Psoas muscle (tissue), 8 donors: Measurements from ENCODE around the gene SMS. TPM values are rescaled to one million over a fixed set of nuclear protein-coding genes. Genes with fewer than 3 reads are reported as not detected.

ENCODE experiments used
- ATAC-seq, 4 donors: fragments of 200-7000 bp; cut with Tn5 transposase; one replicate each; pipeline ENCODE4 v1.9.1; 2020; ENCODE audit warnings: moderate library complexity in 3 of 4, mild to moderate bottlenecking in 2 of 4
- DNase-seq, 2 donors: peaks; one replicate each; pipeline ENCODE4 v3.0.0-alpha.2; 2020
- H3K27ac ChIP-seq: fragments of 200-600 bp; one replicate; pipeline ENCODE4 v1.8.0; 2022
- H3K27me3 ChIP-seq, 3 donors: fragments of 200-600 bp in 1 of 3; one replicate each; pipeline versions ENCODE4 v1.6.1 to v1.8.0; 2013 to 2022; ENCODE audit warnings: low read length in 2 of 3, mild to moderate bottlenecking in 2 of 3, moderate library complexity in 1 of 3; ENCODE audit not compliant: insufficient read depth in 3 of 3
- H3K36me3 ChIP-seq, 2 donors: fragments of 200-600 bp in 1 of 2; one replicate each; pipeline versions ENCODE4 v1.6.1 to v1.8.0; 2013 to 2022; ENCODE audit warnings: low read depth in 1 of 2, mild to moderate bottlenecking in 1 of 2, moderate library complexity in 1 of 2; ENCODE audit not compliant: insufficient read depth in 1 of 2
- H3K4me1 ChIP-seq: fragments of 200-600 bp; one replicate; pipeline ENCODE4 v1.8.0; 2022
- H3K4me3 ChIP-seq: fragments of 200-600 bp; one replicate; pipeline ENCODE4 v1.8.0; 2022; ENCODE audit warnings: mild to moderate bottlenecking
- H3K9me3 ChIP-seq: fragments of 200-600 bp; one replicate; pipeline ENCODE4 v1.8.0; 2022
- CTCF ChIP-seq: fragments of 200-600 bp; IDR thresholded peaks from one replicate; pipeline ENCODE4 v1.8.0; 2022; ENCODE audit warnings: antibody characterized with exemption
- WGBS, 3 donors: extraction: QIAGEN DNeasy Blood & Tissue Kit; methylation state at CpG; one replicate each; pipeline versions ENCODE4 v1.1.6 to v1.1.7; 2013; 5-methylcytosine and 5-hydroxymethylcytosine counted together
- intact Hi-C, 2 donors: fragments of 100-400 bp; cut with DNase I; formaldehyde crosslinking; loops; one replicate each; pipeline versions ENCODE4 v1.11.0 to v1.14.2; 2022
- polyA plus RNA-seq, 3 donors: library from polyadenylated mRNA; stranded (reverse); fragments of 200-250 nt; gene quantifications; one replicate each; pipeline ENCODE4 v1.2.3, GENCODE V29; 2013
- total RNA-seq, 4 donors: library from RNA; stranded (reverse); fragmentation: NEBNext Ultra II Directional in 2 of 4; extraction: Animal tissue kit (Norgen Biotek cat#: 25700) in 2 of 4; gene quantifications; one replicate each; pipeline versions ENCODE4 v1.2.1 to v1.2.4, GENCODE V29; 2021 to 2023
- donor health status: healthy with polysubstance abuse.
- donor health status: DM: no; HTN: no; CAD: no; lungs with moderate emphysema.
- donor health status: Bipolar disorder and iron deficiency.
- donor health status: healthy.
- donor health status: DM: yes; HTN: yes; CAD: no.
- donor health status: DM: no; HTN: no; CAD: no.
- donor health status: DM: no; HTN: no; CAD: no.
- donor health status: DM: yes; HTN: yes; CAD: no.

Gene SMS
- total and polyA plus RNA-seq, 7 donors, result 18.6 to 52.9 (median 41.3) TPM

- no peak overlapping the region for H3K4me3 ChIP-seq
- DNase-seq (no peak), ATAC-seq (no peak)
- no peak for TF ChIP-seq CTCF
- no peaks in the 10 kb centered on the region for H3K4me1 ChIP-seq
- H3K9me3 ChIP-seq, result no peaks in the 10 kb centered on the region
- no peaks in the 10 kb centered on the region for H3K36me3 ChIP-seq
- WGBS, 3 donors, result 82 to 100% (median 95%) methylated on average over 4 of the region's 4 CpGs
- H3K27me3 ChIP-seq, result no peaks in the 10 kb centered on the region
- intact Hi-C loops, result no loop called here
- H3K27ac ChIP-seq, result no peak overlapping the region
Observed at GRCh38 chrX:21911481-21911880, 29.0 kb upstream of the SMS start.

GRCh38 chrX:21912220-21912619, 28.3 kb upstream of the SMS start:
- H3K4me1 ChIP-seq, result no peaks in the 10 kb centered on the region
- H3K36me3 ChIP-seq, result no peaks in the 10 kb centered on the region
- no peak overlapping the region for H3K27ac ChIP-seq
- H3K4me3 ChIP-seq, result no peak overlapping the region
- WGBS, 3 donors, result 69 to 100% (median 94%) methylated on average over 1 of the region's 1 CpG
- no peak for TF ChIP-seq CTCF
- H3K27me3 ChIP-seq, result no peaks in the 10 kb centered on the region
- DNase-seq (no peak), ATAC-seq (no peak)
- intact Hi-C loops, result no loop called here
- H3K9me3 ChIP-seq, result no peaks in the 10 kb centered on the region

- H3K9me3 ChIP-seq, result no peaks in the 10 kb centered on the region
- ATAC-seq (no peak), DNase-seq (no peak)
- H3K4me3 ChIP-seq, result no peak overlapping the region
- H3K27me3 ChIP-seq, result no peaks in the 10 kb centered on the region
- H3K4me1 ChIP-seq, result no peaks in the 10 kb centered on the region
- no peak overlapping the region for H3K27ac ChIP-seq
- 90 to 100% (median 93%) methylated on average over 4 of the region's 4 CpGs for WGBS, 3 donors
- no peaks in the 10 kb centered on the region for H3K36me3 ChIP-seq
- TF ChIP-seq CTCF, result no peak
- intact Hi-C loops, result no loop called here
Observed at GRCh38 chrX:21912989-21913388, 27.5 kb upstream of the SMS start.

GRCh38 chrX:21926116-21926515, 14.4 kb upstream of the SMS start:
- ATAC-seq (no peak), DNase-seq (no peak)
- no peaks in the 10 kb centered on the region for H3K4me1 ChIP-seq
- H3K4me3 ChIP-seq, result no peak overlapping the region
- TF ChIP-seq CTCF, result no peak
- no peak overlapping the region for H3K27ac ChIP-seq
- WGBS, 3 donors, result 70 to 78% (median 74%) methylated on average over 3 of the region's 3 CpGs
- no peaks in the 10 kb centered on the region for H3K9me3 ChIP-seq
- H3K27me3 ChIP-seq, result no peaks in the 10 kb centered on the region
- intact Hi-C loops, result no loop called here
- H3K36me3 ChIP-seq, result peaks cover 0 to under 1% of the 10 kb centered on the region in 2 donors

- Histone ChIP-seq H3K4me3 (no peak overlapping the region), H3K36me3 (no peaks in the 10 kb centered on the region), H3K9me3 (no peaks in the 10 kb centered on the region), H3K27me3 (no peaks in the 10 kb centered on the region), H3K27ac (no peak overlapping the region), H3K4me1 (no peaks in the 10 kb centered on the region)
- WGBS, 3 donors, result 43 to 59% (median 55%) methylated on average over 6 of the region's 6 CpGs
- no peak for DNase-seq
- intact Hi-C loops, result no loop called here
- TF ChIP-seq CTCF, result no peak
- ATAC-seq, result no peak
Observed at GRCh38 chrX:21926527-21927278, 13.8 kb upstream of the SMS start.
